Measurements from ENCODE around the gene GPA33.
A peak's percentile ranks its signal among the peaks of the same experiment; 100 is the strongest.
"Not testable (repeated sequence)": the region's sequence is repeated elsewhere in the genome, so short reads cannot be mapped to it uniquely, and the experiment has no call there.

The GPA33 gene

GRCh38 chr1:167054531-167054930 is 35.6 kb downstream of the GPA33 start:
- no peak for DNase-seq

GRCh38 chr1:167052389-167052788 is 37.8 kb downstream of the GPA33 start:
- no peak for DNase-seq

DNA sequence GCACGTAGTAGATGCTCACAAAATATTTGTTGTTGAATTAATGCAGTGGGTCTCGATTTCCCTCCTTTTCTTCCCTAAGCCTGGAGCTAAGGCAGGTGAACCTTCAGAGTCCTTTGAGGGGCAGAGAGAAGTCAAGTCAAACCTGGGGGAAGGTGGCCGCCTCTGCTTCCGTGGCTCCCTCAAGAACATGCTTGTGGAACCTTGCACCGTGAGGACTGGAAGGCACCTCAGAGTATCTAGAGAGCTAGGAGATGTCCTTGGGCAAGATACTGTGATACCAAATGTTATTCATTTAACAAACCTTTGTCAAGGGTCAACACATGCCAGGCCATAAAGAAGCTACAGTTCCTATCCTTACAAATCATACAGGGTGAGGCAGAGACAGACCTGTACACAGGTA is 38.3 kb downstream of the GPA33 start:
- DNase-seq: no peak

DNA sequence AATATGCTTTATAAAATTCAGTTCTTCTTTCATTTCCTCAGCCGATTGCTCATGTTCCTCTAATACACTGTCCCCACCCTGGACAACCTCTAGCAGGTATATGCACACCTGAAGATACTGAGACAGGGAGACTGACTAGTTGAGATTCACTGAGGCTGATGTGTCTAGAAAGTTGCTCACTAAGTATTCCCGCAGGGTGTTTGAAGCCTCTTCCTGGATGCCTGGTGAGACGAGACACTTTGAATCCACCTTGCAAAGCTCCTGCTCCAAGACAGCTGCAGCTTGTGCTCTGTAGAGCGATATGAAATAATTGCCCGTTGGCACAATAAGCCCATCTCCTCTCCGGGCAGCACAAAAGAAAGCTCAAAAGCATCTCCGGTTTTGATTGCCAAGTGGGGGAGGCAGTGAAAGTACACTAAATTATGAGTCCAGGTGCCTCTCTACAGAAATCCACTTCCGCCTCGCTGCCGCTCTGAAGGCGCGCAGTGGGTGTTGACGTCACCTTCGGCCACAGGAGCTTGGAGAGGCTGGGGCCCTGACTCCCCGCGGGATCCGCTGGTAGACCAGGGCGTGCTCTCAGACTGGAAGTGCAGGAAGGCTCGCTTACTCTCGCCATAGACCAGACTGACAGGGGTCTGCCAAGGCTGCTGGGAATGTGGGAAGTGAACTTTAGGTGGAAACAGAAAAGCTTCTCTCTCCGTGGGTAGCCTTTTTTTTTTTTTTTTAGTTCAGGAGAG is 46.3 kb downstream of the GPA33 start:
- DNase-seq: peak; percentile 71

DNA sequence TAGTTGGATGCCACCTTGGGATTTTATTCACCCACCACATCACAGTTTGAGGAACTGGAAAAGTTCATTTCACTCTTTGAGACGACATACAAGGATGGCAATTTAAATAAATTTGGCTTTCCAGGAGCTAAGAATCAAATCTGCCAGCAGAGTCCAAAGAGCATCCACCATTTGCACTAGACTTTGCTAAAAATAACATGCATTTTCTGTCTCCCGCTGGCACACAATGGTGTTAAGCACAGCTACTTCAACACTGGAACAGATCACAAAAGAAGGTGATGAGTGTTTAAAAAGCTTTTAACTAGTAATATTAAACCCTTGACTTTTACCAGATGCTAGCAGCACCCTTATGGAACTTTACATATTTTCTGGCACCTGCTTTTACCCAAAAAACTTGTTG is 56.5 kb downstream of the GPA33 start:
- no peak for DNase-seq

DNA sequence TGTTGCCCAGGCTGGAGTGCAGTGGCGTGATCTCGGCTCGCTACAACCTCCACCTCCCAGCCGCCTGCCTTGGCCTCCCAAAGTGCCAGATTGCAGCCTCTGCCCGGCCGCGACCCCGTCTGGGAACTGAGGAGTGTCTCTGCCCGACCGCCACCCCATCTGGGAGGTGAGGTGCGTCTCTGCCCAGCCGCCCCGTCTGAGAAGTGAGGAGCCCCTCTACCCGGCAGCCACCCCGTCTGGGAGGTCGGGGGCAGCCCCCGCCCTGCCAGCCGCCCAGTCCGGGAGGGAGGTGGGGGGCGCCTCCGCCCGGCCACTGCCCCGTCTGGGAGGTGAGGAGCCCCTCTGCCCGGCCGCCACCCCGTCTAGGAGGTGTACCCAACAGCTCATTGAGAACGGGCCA is 60.6 kb downstream of the GPA33 start:
- DNase-seq: not testable (repeated sequence)

GRCh38 chr1:167022384-167022783 is 67.8 kb downstream of the GPA33 start:
- no peak for DNase-seq

- no peak for DNase-seq
These were observed 74.0 kb downstream of the GPA33 start for GRCh38 chr1:167016100-167016750.

- no peak for DNase-seq
These were observed 76.9 kb downstream of the GPA33 start for GRCh38 chr1:167013108-167013929.

- no peak for DNase-seq
These were observed 77.6 kb downstream of the GPA33 start for GRCh38 chr1:167012570-167012969.

DNA sequence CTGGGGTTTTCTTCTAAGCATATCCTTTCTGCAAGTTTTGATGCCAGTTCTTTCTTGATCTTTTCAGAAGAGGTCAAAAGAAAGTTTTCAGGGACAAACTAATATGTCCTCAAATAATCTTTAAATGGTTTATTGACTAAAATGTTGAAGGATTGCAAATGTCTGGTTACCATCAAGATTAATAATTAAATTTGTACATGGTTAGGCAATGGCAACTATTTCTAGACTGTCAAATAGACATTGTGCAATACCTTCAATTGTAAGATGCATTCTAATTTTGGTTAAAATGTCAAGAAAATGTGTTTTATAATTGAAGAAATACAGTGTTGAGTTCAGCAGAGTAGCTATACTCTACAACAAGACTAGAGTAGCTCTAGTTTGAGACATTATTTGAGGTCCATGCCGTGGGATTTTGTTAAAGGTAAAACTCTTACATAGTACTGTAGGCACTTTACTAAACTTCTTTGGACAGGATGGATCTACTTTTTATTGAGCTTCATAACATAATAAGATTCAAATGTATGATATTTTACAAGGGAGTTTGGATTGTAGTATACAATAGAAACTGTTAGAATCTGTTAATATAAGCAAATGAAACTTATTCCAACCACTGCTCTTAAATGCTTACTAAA is 78.5 kb downstream of the GPA33 start:
- DNase-seq: no peak

DNA sequence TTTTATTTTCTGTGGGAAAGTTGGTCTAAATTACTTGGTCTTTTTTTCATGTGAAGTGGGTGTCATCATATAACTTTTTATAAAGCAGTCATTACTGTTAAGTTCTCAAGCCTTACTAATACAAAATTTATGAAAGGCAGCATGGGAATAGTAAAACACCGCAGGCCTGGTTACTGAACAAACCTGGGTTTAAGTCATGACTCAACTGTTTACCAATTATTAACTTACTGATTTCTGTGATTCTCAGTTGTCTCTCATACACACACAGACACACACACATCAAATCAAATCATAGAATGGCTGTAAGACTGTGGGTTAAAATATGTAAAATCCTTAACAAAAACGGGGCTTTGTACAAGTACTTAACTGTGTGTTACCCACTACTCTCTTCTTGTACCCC is 86.5 kb downstream of the GPA33 start:
- DNase-seq: no peak

Data from CD4-positive, alpha-beta T cell treated with Interleukin-21 for 1 hour (primary cell).